Vagina (tissue), 2 donors: ENCODE data around the gene TTC33.

Source experiments
- POLR2A ChIP-seq, 2 donors: fragments of 450-650 bp; IDR thresholded peaks; one replicate each; pipeline ENCODE4 v1.6.1; 2017; ENCODE audit warnings: antibody characterized with exemption in 2 of 2, mild to moderate bottlenecking in 2 of 2, moderate library complexity in 2 of 2
- POLR2AphosphoS5 ChIP-seq, 2 donors: sonication (generic); formaldehyde crosslinking; IDR thresholded peaks; one replicate each; pipeline ENCODE4 v1.9.0; 2017; ENCODE audit warnings: antibody characterized with exemption in 2 of 2, mild to moderate bottlenecking in 2 of 2, low read depth in 1 of 2; ENCODE audit not compliant: insufficient read depth in 1 of 2
- TF ChIP-seq, protein P1 (sequence below), 3 experiments: fragments of 450-650 bp in 2 of 3; fragments of 200-600 bp in 1 of 3; sonication (generic) in 1 of 3; IDR thresholded peaks; one replicate each; pipeline ENCODE4 v1.5.1; 2017 to 2019; ENCODE audit warnings: antibody characterized with exemption in 3 of 3, mild to moderate bottlenecking in 2 of 3, moderate library complexity in 2 of 3

DNA sequence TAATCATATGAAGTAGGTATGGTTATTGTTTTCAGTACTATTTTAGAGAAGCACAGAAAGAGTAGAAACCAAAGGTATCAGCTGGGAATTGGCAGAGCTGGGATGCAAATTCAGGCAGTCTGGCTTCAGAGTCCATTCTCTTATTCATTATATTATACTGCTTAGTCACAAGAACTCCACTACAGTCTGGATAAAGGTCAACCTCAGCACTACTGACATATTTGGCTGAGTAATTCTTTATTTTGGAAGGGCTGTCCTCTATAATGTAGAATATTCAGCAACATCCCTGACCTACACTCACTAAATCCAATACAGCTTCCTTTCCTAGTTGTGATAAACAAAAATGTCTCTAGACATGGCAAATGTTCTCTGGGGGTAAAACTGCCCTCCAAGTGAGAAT lies 38.5 kb downstream of the TTC33 start:
- TF ChIP-seq POLR2A (IDR thresholded peaks at IDR 0.05): no peak
- TF ChIP-seq, protein P1, sequence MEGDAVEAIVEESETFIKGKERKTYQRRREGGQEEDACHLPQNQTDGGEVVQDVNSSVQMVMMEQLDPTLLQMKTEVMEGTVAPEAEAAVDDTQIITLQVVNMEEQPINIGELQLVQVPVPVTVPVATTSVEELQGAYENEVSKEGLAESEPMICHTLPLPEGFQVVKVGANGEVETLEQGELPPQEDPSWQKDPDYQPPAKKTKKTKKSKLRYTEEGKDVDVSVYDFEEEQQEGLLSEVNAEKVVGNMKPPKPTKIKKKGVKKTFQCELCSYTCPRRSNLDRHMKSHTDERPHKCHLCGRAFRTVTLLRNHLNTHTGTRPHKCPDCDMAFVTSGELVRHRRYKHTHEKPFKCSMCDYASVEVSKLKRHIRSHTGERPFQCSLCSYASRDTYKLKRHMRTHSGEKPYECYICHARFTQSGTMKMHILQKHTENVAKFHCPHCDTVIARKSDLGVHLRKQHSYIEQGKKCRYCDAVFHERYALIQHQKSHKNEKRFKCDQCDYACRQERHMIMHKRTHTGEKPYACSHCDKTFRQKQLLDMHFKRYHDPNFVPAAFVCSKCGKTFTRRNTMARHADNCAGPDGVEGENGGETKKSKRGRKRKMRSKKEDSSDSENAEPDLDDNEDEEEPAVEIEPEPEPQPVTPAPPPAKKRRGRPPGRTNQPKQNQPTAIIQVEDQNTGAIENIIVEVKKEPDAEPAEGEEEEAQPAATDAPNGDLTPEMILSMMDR (IDR thresholded peaks at IDR 0.05): no peak
- no peak for TF ChIP-seq POLR2AphosphoS5 (IDR thresholded peaks at IDR 0.05; ENCODE audit: insufficient read depth in 1 of 2, low read depth in 1 of 2)
